Measurements from ENCODE around the gene IPO4. TPM values are rescaled to one million over a fixed set of nuclear protein-coding genes. Genes with fewer than 3 reads are reported as not detected.

Gene IPO4
- 33.1 and 43.2 TPM in 2 replicates for total RNA-seq

DNA sequence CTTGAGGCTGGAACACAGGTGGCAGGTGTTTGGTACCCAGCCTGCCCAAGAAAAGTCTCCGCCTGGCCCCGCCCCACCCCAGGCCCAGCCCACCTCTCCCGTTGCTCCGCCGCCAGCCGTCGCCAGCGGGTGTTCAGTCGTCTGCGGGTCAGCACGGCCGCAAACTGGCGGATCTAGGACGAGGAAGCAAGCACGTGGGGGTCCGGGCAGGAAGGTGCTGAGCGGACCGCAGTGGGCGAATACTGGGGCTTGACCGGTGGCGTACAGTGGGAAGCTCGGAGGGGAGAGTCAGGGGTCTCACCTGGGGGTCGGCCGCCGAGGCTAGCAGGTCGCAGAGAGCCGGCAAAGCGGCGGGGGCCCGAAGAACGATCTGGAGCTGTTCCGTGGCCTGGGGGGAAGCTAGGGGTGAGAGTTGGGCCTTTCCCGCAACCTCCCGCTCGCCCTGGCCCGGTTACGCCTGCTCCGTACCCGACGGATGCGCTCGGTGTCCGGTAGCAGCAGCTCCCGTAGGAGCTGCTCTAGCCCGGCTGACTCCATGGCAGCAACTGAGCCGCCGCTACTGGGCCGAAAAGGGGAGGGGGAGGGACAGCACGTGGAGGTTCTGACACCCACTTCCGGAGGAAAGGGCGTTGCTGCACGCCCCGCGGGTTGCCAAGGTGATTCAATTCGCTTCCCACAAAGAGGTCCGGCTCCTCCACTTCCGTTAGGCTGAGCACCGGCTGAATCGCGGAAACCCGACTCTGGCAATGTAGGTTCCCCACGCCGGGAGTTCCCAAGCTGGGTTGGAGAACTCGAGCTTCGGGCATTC is at the start of gene IPO4:
Gene IPO4 (minus strand): TSS at position 566 of the 808 bp plus-strand sequence. CDS start 29 bp downstream, at position 537.

GRCh38 chr14:24232645-24233537 is 44.3 kb upstream of the IPO4 start, which contains the start of gene GMPR2:
Gene GMPR2, plus strand, starts transcription at chr14:24232929. Its CDS starts 325 bp downstream, at chr14:24233254.

GRCh38 chr14:24232121-24232644 is 43.6 kb upstream of the IPO4 start, which contains the start of gene NEDD8:
Gene NEDD8, minus strand, starts transcription at chr14:24232367. Its CDS starts 100 bp downstream, at chr14:24232267.

DNA sequence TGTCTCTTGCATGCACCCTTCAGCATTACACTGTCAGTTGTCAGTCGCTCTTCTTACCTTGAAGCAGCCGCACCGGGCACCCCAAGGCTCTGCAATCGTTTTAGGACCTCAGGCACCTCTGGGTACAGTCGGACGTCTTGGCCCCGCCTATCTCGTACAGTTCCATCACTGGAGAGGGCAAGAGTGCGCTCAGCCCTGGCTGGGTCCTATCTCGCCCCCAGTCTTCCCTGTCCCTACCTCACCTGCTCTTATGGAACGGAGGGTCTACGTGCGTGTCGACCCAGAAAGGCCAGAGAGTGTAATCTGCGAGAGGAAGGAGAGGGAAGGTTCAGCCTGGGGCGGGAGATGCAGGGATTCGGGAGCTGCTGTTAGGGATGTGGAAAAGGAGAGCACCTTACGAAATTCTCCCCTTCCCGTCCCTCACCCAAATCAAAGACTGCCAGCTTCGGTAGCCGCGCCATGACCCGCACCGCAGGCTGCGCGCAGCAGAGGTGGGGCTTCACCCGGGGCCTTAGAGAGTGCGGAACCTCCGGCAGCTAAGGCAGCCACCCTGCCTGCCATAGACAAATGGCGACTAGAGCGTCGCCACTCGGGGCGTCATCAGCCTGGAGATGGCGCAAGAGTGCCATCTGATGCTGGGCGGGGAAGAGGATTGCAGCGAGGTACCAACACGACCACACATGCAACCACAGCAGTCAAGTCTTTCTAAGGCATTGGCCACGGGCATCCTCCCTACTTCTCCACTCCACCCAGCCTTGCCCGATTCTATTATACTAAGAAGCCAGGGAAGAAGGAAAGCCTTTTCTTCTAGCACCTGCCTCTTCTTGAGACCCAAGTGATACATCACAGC is 27.1 kb upstream of the IPO4 start, which contains the start of gene MDP1:
Gene MDP1 (minus strand): TSS at position 572 of the 850 bp plus-strand sequence. CDS start 111 bp downstream, at position 461.

GRCh38 chr14:24212924-24213865 is 24.6 kb upstream of the IPO4 start, which contains the start of gene CHMP4A:
Gene CHMP4A, minus strand, starts transcription at chr14:24213488. Its CDS starts 49 bp downstream, at chr14:24213439.

DNA sequence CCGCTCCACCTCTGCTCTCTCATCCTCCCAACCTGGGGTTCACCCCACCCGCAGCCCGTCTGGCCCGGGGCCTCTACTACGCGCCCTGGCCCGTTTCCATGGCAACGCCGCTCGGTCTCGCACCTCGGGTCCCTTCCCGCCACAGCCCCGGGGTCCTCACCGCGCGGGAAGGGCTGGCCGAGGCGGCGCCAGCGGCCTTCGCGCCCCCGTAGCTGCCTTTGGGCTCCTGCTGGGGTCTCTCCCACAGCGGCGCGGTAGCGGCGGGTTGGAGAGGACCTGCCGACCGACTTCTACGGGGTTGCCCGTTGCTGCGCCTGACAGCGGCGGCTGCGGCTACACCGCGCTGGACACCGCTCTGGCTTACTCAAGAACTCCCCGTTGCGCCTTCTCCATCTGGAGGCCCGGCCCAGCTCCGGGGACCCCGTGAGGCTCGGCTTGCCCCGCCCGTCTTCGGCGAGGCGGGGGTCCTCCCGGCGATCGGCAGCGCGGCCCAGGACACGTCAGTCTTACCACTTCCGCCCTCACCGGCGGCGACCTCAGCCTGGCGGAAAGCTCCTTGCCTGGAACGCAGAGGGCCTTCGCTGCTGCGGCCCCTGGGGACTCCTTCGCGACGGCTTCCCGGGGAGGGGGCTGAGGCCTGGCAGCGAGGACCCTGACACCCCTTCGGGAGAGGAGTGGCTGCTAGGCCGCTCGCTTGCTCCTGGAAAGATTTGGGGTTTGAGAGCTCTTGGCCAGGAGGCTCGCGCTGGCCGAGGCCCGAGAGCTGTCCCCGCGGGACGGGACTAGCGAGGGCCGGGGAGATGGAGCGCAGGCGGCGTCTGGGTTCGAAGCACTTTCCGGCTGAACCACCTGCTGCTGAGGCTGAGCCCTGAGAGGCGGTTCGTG is 6.8 kb upstream of the IPO4 start, which contains the start of gene TM9SF1:
Gene TM9SF1 (minus strand): TSS at position 256 of the 885 bp plus-strand sequence. CDS start 422 bp downstream, outside the sequence.

DNA sequence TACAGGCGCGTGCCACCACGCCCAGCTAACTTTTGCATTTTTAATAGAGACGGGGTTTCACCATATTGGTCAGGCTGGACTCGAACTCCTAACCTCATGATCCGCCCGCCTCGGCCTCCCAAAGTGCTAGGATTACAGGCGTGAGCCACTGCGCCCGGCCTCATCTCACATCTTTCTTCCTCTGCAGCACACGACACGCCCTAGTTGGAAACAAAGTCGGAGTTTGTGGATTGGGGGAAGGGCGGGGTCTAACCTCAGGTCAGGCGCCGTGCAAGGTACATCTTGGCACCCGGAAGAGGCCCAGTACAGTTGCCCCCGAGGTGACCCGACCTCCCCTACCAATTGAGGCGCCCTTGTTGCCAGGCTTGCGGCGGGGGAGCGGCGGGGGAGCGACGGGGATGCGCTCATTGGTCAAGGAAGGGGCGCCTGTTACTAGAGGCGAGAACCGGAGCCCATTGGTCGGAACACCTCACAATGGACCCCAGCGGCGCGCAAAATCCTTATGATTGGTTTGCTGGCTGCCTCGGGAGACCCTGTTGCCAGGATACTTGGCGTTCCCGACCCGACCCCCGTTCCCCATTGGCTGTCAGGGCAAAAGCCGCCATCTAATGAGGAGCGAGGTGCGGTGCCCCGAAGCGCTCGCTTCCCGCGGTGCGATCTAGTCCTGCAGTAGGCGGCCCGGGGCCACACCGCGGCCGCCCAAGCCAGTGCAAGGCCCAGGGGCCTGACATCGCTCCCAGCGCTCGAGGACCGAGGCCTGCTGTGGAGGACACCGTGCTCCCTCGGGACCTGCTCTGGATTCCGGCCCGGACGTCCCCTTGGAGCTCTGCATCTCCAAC is 17.0 kb downstream of the IPO4 start, which contains the start of gene REC8:
Gene REC8 (plus strand): TSS at position 659 of the 839 bp plus-strand sequence. CDS start 473 bp downstream, outside the sequence.

DNA sequence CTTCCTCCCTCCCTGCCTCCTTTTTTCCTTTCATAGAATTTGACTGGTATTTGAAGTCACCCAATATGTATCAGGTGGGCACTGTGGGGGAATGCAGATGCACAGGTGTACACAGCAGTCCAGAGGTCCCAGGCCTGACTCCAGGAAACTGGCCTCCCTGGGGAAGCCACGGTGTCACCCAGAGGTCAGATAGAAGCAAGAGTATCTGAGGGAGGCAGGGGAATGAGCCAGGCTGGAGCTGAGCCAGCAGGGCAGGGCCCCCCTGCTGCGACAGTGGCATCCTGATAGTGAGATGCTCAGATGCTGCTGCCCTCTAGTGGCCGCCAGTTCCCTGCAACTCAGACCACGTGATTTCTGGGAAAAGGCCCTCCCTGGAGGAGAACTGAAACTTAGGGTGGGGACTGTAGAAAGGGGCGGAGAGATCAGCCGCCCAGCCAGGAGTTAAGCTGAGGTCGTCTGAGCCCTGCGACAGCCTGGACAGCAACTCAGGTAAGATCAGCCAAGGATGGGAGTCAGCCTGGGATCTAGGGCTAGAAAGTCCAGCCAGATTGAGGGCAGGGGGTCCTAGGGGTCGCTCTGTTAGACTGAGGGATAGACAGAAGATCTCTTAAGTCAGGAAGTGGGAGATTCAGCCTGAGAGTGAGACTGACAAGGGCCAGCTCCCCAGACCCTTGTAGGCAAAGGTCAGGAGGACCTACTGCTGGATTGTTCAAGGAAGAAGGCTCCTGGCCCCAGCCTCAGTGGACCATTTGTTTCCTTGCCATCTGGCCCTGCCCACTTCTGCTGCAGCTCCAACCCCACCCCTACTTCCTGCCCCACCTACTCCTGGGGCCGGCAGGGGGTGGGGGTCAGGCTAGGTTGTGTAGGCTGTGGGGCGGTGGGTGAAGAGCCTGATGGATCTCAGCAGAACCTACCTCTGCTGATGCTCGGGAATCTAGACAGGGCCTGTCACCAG is 27.5 kb downstream of the IPO4 start, which contains the start of gene IRF9:
Gene IRF9 (plus strand): TSS at position 416 of the 955 bp plus-strand sequence. CDS start 880 bp downstream, outside the sequence.

DNA sequence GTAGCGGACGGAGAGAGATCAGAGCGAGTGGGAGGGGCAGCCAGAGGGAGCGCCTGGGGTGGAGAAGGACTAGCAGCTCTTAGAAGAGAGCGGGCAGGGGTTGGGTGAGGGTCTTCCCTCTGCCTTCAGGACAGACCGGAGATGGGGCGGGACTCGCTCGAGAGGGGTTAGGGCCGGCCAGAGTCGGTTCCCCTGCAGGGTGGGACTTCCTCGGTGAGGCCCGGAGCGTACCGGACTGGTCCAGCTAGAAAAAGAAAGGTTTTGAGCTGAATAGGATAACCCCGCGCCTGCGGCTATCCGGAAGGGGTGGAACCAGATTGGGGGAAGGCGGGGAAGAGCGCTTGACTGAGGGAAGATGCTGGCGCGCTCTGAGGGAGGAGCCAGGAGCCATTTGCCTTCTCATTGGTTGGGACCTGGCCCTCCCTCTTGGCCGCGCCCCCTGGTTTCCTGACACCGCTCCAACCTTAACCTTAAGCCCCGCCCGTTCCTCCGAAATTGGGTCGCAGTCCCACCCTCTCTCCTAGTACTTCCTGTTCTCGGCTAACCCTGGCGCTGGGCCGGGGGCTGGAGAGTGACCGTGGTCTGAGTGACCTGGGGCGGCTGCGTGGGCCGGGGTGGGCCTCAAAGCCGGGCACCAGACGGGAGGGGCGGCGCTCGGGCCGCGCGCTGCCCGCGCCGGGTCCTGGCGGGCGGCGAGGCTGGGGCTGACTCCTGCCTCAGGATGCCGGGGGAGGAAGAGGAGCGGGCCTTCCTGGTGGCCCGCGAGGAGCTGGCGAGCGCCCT is 41.4 kb downstream of the IPO4 start, which contains the start of gene RNF31:
Gene RNF31 (plus strand): TSS at position 521 of the 783 bp plus-strand sequence. CDS start 201 bp downstream, at position 722.

GRCh38 chr14:24146453-24146977 is 42.1 kb downstream of the IPO4 start, which contains the start of gene PSME2:
Gene PSME2, minus strand, starts transcription at chr14:24146610. Its CDS starts 29 bp downstream, at chr14:24146581.

GRCh38 chr14:24141097-24141880 is 47.3 kb downstream of the IPO4 start, which contains the start of gene EMC9:
Gene EMC9, minus strand, starts transcription at chr14:24141591. Its CDS starts 287 bp downstream, at chr14:24141304.

DNA sequence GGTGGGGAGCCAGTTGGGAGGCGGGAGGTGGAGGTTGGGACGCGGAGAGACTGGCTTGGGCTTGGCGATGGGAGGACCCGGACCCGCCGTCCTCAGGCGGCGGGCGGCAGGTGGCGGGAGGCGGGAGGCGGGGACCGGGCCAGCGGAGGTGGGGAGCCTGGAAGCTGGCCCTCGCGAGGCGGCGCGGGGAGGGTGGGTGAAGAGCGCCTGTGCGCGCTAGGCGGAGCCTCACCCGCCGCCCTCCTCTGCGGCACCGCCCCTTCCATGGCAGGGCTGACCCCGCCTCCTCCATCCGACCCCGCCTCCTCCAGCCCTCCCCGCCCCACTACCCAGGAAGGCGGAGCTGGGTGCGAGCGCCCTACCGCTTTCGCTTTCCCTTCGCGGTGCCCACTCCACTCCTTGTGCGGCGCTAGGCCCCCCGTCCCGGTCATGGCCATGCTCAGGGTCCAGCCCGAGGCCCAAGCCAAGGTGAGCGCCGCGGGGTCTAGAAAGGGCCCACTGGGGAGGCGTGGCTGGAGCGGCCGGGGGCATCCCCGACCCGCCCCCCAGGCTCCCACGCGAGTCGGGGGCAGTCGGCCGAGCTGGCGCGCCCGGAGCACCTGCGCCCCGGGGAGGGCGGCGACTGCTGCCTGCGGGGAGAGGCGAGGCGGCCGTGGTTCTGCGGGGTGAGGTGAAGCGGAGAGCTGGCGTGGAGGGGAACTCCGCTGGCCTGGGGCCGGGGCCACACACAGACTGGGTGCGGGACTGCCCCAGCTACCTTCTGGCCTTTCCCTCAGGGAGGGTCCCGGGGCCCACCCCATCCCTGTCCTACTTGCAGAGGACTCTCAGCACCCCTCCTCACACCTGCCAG is 52.6 kb downstream of the IPO4 start, which contains the start of gene PSME1:
Gene PSME1 (plus strand): TSS at position 361 of the 850 bp plus-strand sequence. CDS start 69 bp downstream, at position 430.

GRCh38 chr14:24130380-24130716 is 58.3 kb downstream of the IPO4 start, which contains the start of gene FITM1:
Gene FITM1, plus strand, starts transcription at chr14:24130659. Its CDS starts 905 bp downstream, at chr14:24131564.

All from epithelial cell of umbilical artery (primary cell).